ENCODE measurements around the gene USP47. TPM values are rescaled to one million over a fixed set of nuclear protein-coding genes. Genes with fewer than 3 reads are reported as not detected.
A peak's percentile ranks its signal among the peaks of the same experiment; 100 is the strongest.

Gene USP47
- total and polyA plus RNA-seq, 2 of the 13 experiments (the other 11 are each of a cell fraction or from before 2014, with no cell fraction given), result 12.2 to 52.7 TPM

DNA sequence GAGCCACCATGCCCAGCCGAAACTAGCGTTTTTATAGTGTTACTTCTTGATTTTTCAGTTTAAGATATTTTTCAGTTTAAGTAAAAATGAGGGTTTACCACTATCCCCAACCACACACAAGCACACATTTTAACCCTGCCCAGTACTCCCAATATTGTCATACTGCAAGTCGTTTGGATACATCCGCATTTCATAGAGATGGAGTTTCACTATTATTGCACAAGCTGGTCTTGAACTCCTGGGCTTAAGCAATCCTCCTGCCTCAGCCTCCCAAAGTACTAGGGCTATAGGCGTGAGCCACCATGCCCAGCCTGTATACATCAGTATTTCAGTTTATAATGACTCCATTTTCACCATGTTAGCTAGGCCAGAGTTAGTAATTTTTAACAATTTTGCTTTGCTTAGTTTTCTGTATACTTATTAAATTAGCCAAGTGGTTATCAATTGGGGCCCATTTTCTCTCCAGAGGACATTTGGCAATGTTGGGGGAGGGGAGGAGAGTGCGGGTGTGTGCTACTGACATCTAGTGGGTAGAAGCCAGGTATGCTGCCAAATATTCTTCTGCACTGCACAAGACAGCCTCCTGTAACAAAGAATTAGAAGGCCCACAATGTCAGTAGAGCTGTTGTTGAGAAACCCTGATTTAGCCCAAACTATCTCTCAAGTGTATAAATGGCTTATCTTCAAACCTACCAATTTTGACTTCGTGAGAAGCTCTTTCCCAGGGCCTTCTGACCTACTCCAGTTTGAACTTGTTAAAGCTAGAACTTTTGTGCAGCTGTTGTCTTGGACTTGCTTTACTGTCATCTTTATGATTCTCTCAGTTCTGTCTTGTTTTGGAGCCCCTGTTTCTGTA, 7.3 kb downstream of the USP47 start (continued):
- TF ChIP-seq GATAD2A (CRISPR knock-in tag; IDR thresholded peaks at IDR 0.05), result peak; percentile 35; the same call in 1 of the 2 replicates
- TF ChIP-seq ERF (CRISPR knock-in tag; IDR thresholded peaks at IDR 0.05), result peak; percentile 40; the same call in 1 of the 2 replicates
- no peak for TF ChIP-seq ZFP36L2 (CRISPR knock-in tag; IDR thresholded peaks at IDR 0.05)
- TF ChIP-seq, protein P1, sequence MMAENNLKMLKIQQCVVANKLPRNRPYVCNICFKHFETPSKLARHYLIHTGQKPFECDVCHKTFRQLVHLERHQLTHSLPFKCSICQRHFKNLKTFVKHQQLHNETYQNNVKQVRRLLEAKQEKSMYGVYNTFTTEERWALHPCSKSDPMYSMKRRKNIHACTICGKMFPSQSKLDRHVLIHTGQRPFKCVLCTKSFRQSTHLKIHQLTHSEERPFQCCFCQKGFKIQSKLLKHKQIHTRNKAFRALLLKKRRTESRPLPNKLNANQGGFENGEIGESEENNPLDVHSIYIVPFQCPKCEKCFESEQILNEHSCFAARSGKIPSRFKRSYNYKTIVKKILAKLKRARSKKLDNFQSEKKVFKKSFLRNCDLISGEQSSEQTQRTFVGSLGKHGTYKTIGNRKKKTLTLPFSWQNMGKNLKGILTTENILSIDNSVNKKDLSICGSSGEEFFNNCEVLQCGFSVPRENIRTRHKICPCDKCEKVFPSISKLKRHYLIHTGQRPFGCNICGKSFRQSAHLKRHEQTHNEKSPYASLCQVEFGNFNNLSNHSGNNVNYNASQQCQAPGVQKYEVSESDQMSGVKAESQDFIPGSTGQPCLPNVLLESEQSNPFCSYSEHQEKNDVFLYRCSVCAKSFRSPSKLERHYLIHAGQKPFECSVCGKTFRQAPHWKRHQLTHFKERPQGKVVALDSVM (CRISPR knock-in tag; IDR thresholded peaks at IDR 0.05), result peak; percentile 58
- TF ChIP-seq ZNF235 (CRISPR knock-in tag; IDR thresholded peaks at IDR 0.05; ENCODE audit: borderline replicate concordance), result no peak
- no peak for TF ChIP-seq RARA (CRISPR knock-in tag; IDR thresholded peaks at IDR 0.05)
- TF ChIP-seq ZNF10 (CRISPR knock-in tag; IDR thresholded peaks at IDR 0.05; ENCODE audit: borderline replicate concordance, low read depth), result no peak
- no peak for TF ChIP-seq ARID2 (CRISPR knock-in tag; IDR thresholded peaks at IDR 0.05; ENCODE audit: borderline replicate concordance)
- no peak for TF ChIP-seq TBL1XR1 (IDR thresholded peaks at IDR 0.05; ENCODE audit: borderline replicate concordance, low read length, partially characterized antibody)
- TF ChIP-seq ZNF563 (CRISPR knock-in tag; IDR thresholded peaks at IDR 0.05), result no peak
- TF ChIP-seq FOXP1 (IDR thresholded peaks at IDR 0.05), result no peak
- no peak for TF ChIP-seq FOXP1 (CRISPR knock-in tag; IDR thresholded peaks at IDR 0.05)
- no peak for TF ChIP-seq ZNF549 (CRISPR knock-in tag; IDR thresholded peaks at IDR 0.05)
- TF ChIP-seq ZNF367 (CRISPR knock-in tag; IDR thresholded peaks at IDR 0.05; ENCODE audit: borderline replicate concordance), result no peak
- TF ChIP-seq NR2C2 (CRISPR knock-in tag; IDR thresholded peaks at IDR 0.05; ENCODE audit: borderline replicate concordance), result no peak
- TF ChIP-seq, protein P2, sequence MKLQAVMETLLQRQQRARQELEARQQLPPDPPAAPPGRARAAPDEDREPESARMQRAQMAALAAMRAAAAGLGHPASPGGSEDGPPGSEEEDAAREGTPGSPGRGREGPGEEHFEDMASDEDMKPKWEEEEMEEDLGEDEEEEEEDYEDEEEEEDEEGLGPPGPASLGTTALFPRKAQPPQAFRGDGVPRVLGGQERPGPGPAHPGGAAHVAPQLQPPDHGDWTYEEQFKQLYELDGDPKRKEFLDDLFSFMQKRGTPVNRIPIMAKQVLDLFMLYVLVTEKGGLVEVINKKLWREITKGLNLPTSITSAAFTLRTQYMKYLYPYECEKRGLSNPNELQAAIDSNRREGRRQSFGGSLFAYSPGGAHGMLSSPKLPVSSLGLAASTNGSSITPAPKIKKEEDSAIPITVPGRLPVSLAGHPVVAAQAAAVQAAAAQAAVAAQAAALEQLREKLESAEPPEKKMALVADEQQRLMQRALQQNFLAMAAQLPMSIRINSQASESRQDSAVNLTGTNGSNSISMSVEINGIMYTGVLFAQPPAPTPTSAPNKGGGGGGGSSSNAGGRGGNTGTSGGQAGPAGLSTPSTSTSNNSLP (IDR thresholded peaks at IDR 0.05; ENCODE audit: low read depth, low read length), result peak; percentile 24; the same call in 1 of the 2 replicates
- TF ChIP-seq SMC3 (IDR thresholded peaks at IDR 0.05; ENCODE audit: low read length), result peak; percentile 79
- TF ChIP-seq MAZ (IDR thresholded peaks at IDR 0.05; ENCODE audit: borderline replicate concordance, low read depth, low read length), result no peak
- TF ChIP-seq MAZ (CRISPR knock-in tag; IDR thresholded peaks at IDR 0.05; ENCODE audit: low read depth), result no peak
- no peak for TF ChIP-seq MZF1 (CRISPR knock-in tag; IDR thresholded peaks at IDR 0.05; ENCODE audit: borderline replicate concordance)
- TF ChIP-seq ZMAT3 (CRISPR knock-in tag; conservative IDR thresholded peaks at IDR 0.05), result no peak
- TF ChIP-seq, protein P3, sequence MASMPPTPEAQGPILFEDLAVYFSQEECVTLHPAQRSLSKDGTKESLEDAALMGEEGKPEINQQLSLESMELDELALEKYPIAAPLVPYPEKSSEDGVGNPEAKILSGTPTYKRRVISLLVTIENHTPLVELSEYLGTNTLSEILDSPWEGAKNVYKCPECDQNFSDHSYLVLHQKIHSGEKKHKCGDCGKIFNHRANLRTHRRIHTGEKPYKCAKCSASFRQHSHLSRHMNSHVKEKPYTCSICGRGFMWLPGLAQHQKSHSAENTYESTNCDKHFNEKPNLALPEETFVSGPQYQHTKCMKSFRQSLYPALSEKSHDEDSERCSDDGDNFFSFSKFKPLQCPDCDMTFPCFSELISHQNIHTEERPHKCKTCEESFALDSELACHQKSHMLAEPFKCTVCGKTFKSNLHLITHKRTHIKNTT (CRISPR knock-in tag; IDR thresholded peaks at IDR 0.05), result no peak
- peak; percentile 97 for TF ChIP-seq ZNF281 (CRISPR knock-in tag; IDR thresholded peaks at IDR 0.05; ENCODE audit: borderline replicate concordance)
- TF ChIP-seq ZNF331 (CRISPR knock-in tag; IDR thresholded peaks at IDR 0.05), result no peak
